ENCODE data around the gene SLC27A4.

SLC27A4 gene

DNA sequence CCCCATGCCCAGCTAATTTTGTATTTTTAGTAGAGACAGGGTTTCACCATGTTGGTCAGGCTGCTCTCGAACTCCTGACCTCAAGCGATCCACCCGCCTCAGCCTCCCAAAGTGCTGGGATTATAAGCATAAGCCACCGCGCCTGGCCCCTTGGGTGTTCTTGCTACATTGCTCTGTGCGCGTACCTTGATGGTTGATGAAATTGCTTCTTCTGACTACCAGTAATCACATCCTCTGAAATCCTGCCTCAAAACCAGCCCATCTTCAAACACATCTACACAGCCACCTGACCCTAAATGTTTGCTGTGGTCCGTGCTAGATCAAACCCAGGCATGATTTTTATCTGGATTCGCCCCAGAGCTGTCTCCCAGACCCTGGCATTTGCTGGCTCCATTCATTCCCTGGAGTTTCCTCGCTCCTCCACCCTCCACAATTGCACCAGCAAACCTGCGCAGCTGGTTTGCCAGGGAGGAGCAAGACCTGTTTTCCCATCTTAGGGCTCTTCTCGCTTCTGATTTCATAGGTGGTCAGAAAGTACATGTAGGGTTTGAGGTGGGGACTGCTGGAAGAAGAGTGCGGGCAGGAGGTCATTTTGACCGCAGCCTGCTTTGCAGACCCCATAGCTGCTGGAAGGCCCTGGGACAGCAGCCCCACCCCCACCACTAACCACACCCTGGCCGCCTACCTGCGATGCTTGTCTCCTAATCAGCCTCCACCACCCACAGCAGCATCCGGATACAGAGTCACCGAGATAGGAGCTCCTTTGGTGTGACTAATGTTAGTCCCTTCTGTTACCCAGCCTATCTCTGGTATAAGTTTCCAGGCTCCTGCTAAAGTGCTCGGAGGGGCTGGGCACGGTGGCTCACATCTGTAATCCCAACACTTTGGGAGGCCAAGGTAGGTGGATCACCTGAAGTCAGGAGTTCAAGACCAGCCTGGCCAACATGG is 41.5 kb upstream of the SLC27A4 start:
- no peak for DNase-seq (ENCODE audit: low spot score)
- TF ChIP-seq, protein P1, sequence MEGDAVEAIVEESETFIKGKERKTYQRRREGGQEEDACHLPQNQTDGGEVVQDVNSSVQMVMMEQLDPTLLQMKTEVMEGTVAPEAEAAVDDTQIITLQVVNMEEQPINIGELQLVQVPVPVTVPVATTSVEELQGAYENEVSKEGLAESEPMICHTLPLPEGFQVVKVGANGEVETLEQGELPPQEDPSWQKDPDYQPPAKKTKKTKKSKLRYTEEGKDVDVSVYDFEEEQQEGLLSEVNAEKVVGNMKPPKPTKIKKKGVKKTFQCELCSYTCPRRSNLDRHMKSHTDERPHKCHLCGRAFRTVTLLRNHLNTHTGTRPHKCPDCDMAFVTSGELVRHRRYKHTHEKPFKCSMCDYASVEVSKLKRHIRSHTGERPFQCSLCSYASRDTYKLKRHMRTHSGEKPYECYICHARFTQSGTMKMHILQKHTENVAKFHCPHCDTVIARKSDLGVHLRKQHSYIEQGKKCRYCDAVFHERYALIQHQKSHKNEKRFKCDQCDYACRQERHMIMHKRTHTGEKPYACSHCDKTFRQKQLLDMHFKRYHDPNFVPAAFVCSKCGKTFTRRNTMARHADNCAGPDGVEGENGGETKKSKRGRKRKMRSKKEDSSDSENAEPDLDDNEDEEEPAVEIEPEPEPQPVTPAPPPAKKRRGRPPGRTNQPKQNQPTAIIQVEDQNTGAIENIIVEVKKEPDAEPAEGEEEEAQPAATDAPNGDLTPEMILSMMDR (IDR thresholded peaks at IDR 0.05; ENCODE audit: extremely low read depth, insufficient read depth, missing control alignments), result no peak
- in situ Hi-C loops (cut with MboI; ENCODE audit: low pct_unique_long_range_greater_than_20kb, low sequenced_read_pairs, unreplicated experiment), result no loop called here

DNA sequence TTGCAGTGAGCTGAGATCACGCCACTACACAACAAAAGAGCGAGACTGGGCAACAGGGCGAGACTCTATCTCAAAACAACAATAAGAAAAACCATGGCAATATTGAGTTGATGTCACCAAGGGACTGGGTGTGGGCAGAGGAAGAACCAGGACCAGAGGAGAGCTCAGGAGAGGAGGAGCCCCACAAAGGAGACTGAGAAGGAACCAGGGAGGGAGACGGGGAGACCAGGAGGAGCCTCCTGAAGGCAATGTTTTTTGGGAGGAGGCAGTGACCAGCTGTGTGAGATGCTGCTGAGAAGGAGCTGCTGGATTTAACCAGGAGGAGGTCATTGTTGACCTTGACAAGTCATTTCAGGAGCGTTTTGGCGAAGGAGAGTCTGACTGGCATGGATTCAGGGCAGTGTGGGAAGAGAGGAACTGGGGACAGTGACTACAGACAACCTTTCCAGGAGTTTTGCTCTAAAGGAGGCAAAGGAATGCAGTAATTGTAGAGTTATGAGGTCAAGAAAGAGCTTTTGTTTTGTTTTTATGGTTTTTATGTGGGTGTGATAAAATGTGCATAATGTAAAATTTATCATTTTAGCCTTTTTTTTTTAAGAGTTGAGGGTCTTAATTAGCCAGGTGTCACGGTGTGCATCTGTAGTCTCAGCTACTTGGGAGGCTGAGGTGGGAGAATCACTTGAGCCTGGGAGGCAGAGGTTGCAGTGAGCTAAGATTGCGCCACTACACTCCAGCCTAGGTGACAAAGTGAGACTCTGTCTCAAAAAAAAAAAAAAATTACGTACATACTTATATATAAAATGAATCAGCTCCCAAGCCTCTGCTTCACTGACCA is 36.0 kb upstream of the SLC27A4 start:
- TF ChIP-seq, protein P1 (IDR thresholded peaks at IDR 0.05; ENCODE audit: extremely low read depth, insufficient read depth, missing control alignments), result no peak
- in situ Hi-C loops (cut with MboI; ENCODE audit: low pct_unique_long_range_greater_than_20kb, low sequenced_read_pairs, unreplicated experiment), result no loop called here
- no peak for DNase-seq (ENCODE audit: low spot score)

DNA sequence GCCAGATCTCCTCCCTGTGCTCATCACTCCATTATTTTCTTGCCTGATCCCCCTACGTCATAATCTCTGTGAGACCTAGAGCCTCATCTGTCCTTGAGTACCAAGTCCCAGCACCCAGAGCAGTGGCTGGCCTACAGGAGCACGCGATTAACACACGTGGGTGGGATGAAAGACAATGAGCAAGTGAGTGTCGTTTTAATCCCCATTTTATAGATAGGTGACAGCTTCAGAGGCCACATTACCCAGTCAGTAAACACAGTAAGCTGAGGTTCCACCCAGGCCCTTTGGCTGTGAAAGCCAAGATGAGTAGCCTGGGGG is 35.4 kb upstream of the SLC27A4 start:
- TF ChIP-seq, protein P1 (IDR thresholded peaks at IDR 0.05; ENCODE audit: extremely low read depth, insufficient read depth, missing control alignments), result no peak
- no peak for DNase-seq (ENCODE audit: low spot score)

DNA sequence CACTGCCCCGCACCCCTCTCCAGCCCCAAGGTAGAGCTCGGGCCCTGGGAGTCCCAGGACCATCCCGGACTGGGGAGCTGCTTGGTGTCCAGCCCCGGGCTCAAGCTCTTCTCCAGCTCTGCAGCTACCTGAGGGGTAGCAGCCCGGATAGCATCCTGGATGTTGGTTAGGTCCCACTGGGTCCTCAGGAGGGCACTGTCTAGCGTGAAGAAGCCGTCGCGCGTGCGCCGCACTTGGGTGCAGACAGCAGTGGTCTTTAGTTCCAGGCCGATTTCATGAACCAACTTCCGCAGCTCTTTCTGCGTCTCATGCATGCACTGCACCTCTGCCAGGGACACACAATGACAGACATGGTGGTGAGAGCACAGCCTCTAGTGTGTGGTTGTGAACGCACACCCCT is 30.8 kb upstream of the SLC27A4 start:
- in situ Hi-C loops (cut with MboI; ENCODE audit: low pct_unique_long_range_greater_than_20kb, low sequenced_read_pairs, unreplicated experiment), result no loop called here
- no peak for DNase-seq (ENCODE audit: low spot score)
- TF ChIP-seq, protein P1 (IDR thresholded peaks at IDR 0.05; ENCODE audit: extremely low read depth, insufficient read depth, missing control alignments), result no peak

More for the DNA sequence above, 35.4 kb upstream of the SLC27A4 start:
- in situ Hi-C loops (cut with MboI; ENCODE audit: low pct_unique_long_range_greater_than_20kb, low sequenced_read_pairs, unreplicated experiment), result no loop called here

DNA sequence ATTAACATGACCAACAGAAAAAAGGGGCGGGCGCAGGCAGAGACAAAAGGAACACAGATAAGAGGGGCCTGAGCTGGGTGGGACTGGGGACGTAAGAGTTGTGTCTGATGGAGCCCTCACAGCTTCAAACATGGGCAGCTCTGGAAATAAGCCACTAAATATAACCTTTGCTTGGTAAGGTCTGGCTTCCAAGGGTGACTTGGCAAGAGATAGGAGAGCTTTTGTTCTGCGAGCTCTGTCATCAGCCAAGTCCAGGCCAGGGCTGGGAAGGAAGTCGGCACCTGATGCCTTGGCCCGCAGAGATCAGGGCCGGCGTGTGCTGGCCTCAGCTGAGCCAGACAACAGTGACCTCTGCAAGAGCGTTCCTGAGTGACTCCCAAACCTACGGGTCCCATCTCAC is 29.9 kb upstream of the SLC27A4 start:
- no peak for DNase-seq (ENCODE audit: low spot score)
- TF ChIP-seq, protein P1 (IDR thresholded peaks at IDR 0.05; ENCODE audit: extremely low read depth, insufficient read depth, missing control alignments), result no peak
- in situ Hi-C loops (cut with MboI; ENCODE audit: low pct_unique_long_range_greater_than_20kb, low sequenced_read_pairs, unreplicated experiment), result no loop called here

DNA sequence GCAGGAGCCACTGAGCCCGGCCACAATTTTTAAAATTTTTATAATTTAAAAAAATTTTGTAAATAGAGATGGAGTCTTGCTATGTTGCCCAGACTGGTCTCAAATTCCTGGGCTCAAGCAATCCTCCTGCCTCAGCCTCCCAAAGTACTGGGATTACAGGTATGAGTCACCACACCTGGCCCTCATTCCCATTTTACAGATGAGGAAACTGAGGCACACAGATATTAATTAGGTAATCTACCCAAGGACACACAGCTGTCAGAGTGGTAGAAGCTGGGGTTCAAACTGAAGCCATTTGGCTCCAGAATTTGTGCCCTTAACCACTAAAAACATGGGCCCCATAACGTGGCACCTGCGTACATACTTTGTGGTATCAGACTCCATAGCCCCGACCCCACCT is 25.6 kb upstream of the SLC27A4 start:
- TF ChIP-seq, protein P1 (IDR thresholded peaks at IDR 0.05; ENCODE audit: extremely low read depth, insufficient read depth, missing control alignments), result no peak
- in situ Hi-C loops (cut with MboI; ENCODE audit: low pct_unique_long_range_greater_than_20kb, low sequenced_read_pairs, unreplicated experiment), result no loop called here
- DNase-seq (ENCODE audit: low spot score), result no peak
